DMS53 treated with DMSO at 0.1 percent for 48 hours (cell line): Measurements from ENCODE around the gene PUS7L.
A peak's percentile ranks its signal among the peaks of the same experiment; 100 is the strongest.

ENCODE experiments used
- DNase-seq: peaks from one replicate; lab custom pipeline; 2025; ENCODE audit not compliant: unreplicated experiment; lab: John Stamatoyannopoulos, UW

Gene PUS7L, protein sequence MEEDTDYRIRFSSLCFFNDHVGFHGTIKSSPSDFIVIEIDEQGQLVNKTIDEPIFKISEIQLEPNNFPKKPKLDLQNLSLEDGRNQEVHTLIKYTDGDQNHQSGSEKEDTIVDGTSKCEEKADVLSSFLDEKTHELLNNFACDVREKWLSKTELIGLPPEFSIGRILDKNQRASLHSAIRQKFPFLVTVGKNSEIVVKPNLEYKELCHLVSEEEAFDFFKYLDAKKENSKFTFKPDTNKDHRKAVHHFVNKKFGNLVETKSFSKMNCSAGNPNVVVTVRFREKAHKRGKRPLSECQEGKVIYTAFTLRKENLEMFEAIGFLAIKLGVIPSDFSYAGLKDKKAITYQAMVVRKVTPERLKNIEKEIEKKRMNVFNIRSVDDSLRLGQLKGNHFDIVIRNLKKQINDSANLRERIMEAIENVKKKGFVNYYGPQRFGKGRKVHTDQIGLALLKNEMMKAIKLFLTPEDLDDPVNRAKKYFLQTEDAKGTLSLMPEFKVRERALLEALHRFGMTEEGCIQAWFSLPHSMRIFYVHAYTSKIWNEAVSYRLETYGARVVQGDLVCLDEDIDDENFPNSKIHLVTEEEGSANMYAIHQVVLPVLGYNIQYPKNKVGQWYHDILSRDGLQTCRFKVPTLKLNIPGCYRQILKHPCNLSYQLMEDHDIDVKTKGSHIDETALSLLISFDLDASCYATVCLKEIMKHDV

DNA sequence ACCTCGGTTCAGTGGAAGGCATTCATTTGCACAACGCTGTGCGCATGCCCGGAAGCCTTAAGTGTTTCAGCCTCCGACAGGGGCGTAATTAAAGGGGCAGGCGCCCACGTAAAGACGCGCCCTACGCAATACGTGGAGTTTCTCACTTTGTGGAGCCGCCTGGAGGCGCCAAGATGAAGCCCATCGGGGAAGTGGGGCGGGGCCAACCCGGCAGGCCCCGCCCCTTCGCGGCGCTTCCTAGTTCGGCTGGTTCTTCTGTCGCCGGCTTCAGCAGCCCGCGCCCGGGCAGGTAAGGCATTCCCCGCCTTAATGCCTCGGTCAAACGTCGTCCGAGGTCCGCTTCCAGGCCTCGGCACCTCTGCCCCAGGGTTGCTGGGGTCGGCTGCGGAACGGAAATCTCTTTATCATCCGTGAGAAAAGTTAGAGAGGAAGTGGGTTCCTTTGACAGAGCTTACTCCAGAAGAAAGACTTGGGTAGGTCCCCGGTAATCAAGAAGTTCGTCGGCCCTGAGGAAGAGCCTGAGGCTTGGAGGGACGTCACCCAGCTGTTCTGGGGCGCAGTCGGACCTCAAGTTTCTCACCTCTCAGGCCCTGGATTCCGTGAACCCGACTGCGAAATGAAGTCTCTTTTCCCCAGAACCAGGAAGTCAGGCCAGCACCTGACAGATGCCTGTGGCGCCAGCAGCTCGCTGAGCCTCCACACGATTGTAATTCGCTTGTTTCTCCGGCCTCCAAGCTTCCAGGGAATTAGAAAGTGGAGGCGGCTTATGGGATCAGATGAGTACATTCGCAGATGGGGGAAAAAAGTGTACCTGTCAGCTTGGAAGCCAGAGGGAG, at the start of gene PUS7L, which contains the start of gene IRAK4:
TSS of gene PUS7L (minus strand) at position 63 of the 836 bp plus-strand sequence. CDS start 3,545 bp downstream, outside the sequence.
TSS of gene IRAK4 (plus strand) at position 224 of the 836 bp plus-strand sequence. CDS start 9,161 bp downstream, outside the sequence.
- peak; percentile 100 for DNase-seq

DNA sequence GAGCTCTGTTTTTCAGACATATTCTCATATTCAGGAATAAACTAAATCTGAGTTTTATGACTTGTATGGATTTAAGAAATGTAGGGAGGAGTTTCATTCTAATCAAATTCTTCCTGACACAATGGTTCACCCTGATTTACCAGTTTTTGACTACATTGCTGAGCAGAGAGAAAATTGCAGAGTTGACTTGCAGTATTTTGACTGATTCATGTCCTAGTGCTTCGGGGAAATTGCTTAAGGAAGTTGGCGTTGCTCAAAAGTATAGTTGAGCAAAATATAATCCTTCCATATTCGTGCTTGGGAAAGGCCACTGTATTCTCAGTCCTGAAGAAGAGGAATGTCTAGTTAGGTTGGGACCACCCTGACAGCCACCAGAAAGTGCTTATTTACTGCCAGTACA, 48.8 kb upstream of the PUS7L start:
- no peak for DNase-seq

DNA sequence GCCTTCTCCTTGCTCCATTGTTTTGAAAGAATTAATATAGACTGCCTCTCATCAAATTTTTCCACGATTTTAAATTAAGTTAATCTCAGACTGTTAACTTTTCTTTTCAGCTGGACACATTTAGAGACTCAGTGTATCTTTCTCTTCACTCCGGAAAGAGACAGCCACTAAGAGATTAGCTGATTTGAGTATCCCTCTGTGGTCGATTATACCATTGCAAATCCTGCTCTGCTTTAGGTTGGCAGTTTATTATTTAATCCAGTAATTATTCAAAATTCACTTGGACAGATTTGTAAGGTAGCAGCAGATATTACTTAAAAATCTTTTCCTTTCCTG, 48.1 kb upstream of the PUS7L start:
- no peak for DNase-seq

DNA sequence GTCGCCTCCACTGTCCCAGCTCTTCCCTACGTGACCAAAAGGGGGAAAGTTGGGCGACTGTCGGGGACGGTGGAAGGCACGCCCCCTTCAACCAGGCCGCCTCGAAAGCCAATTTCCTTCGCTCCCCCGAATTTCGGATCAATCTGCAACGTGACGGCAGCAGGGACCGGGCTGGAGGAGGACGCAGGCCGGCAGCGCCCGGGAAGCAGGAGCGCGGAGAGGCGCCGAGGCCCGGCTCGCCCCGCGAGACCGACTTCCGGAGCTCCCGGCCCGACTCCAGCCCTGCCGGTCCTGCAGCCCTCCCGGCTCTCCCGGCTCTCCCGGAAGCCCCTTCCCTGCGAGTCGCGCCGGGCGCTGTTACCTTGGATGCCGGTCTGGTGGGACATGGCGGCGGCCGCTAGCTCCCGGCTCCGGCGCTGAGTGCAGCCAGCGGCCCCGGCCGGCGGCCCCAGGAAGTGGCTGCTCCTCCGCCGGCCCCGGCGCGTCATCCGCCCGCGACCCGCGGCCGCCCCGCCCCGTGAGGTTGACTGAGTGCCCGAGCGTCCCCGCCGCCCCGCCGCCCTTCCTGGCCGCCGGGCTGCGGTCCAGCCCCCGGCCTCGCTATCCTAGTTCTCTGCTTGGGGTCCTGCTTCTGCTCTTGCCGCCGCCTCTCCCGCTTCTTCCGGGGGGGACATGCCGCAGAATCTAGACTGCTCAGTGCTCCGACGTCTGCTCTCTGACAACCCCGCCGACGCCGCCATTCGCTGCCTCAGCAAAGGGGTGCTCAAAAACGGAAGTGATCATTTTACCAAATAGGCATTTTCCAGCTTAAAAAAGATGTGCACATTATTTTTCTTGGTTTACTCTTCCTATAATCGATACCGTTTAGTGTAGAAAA, 47.5 kb upstream of the PUS7L start, which contains the start of gene TWF1:
TSS of gene TWF1 (minus strand) at position 458 of the 877 bp plus-strand sequence. CDS start at position 386, 72 bp downstream.
- DNase-seq = peak; percentile 96

DNA sequence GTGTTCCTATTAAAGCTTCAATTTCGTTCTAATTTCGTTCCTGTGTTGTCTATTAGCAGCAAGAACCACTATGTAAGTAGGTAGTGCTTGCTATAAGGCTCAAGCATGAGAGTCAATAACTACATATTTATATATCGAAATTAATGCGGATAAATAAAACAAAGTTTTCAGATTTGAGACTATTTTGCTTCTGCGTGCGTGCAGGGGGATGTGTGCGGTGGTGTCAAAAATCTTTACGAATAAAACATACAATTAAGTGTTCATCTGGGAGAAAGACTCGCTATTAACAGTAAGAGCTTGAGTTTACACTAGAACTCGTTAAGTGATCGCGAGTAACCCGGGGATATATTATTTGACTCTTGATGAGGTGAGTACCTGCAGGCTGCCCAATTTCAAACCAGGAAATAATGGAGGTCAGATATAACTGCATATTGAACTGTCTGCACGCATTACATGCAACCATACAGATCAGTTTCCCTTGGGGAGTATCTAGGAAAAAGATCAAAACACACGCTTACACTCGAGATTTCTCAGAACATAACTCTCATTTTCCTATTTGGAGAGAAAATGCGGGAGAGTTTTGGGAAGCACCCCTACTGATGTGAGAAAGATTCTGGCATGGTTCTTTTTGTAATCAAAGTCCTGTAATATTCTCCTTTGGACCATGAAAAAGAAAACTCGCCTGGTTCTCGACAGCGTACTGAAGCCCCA, 46.7 kb upstream of the PUS7L start:
- DNase-seq = peak; percentile 66

DNA sequence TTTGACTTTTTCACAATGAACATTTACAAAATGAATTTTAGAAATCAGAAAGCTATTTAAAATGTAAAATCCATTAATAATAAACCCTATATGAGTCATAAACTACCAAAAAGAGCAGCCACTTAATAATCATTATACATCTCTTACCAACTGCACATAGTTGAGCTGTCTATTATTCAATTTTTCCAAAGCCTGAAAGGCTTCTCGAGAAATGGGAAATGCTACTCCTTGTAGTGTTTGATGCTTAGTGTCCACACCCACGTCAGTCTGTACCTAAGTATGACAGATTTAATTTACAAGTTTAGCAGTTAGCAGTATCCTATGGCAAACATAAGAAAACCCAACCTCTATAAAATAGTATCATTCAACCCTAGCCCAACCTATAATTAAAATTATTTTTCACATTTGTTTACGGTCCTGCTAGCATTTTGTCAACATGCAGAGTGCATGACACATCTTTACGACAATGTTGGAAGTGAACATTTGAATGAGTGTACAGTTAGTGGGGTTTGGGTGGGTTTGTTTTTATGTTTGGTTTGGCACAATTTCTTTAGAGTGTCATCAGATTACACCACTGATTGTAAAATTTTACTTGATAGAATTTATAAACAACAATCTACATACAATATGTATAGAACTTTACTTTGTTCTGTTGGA, 39.1 kb upstream of the PUS7L start:
- no peak for DNase-seq

DNA sequence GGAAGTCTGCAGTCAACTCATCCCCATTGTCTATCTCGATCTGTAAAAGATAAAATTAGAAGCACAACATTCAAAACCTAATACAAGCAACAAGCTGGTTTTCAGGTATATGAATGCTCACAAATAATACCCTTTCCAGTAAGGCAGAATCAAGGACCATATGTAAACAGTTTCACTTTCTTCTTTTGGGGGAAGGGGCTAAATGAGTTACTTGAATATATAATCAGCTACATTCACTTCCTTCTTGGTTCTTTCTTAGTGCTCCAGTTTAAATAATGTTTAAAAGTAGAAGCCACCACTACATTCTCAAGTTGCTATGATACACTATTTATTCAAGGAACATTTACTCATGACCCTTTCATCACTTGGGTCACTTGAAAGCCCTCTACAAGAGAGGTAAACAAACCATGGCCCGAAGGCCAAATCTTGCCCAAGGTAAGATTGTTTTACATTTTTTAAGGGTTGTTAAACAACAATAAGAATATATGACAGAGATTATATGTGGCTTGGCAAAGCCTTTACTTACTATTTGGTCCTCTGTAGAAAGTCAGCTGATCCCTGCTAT, 37.2 kb upstream of the PUS7L start:
- DNase-seq = peak; percentile 68

DNA sequence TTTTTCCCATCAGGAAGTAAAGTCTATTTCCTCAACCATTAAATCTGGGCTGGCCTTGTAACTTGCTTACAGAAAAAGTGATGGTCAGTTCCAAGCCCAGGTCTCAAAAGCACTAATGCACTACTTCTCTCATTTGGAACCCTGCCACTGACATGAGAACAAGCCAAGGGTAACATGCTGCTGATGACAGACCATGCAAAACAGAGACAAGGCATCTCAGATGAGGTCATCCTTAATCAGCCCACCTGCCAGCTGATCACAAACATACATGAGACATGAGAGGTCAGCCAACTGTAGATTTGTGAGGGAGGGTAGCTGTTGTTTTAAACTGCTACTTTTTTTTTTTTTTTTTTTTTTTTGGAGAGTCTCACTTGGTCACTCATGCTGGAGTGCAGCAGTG, 31.4 kb upstream of the PUS7L start:
- DNase-seq = peak; percentile 29

DNA sequence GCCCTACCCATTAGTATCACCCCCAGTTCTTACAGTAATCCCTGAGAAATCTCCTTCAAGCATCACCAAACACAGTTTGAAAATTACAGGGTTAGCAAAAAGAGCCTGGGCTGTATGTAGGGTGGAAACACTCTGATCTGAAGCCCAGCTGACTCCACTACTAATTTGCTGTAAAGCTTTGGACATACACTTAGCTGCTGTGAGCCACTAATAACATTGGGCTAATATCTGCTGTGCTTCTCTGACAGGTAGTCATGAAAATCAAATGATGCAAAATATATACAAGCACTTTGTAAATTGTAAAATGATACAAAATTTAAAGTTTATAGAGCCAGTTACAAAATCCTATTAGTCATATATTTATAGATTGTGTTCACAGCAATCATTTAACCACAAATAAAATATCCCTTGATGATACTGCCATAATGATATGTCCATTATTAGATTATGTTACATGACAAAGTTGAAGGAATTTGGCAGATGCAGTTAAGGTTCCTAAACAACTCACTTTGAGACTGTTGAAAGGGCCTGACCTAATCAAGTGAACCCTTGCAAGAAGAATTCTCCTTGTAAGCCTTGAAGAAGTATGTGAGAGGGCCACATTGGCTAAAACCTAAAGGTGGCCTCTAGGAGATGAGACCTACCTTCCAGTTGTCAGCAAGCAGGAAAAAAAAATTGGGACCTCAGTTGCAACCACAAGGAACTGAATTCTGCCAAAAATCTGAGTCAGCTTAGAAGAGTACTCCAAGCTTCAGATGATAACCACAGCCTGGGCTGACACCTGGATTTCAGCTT, 28.5 kb upstream of the PUS7L start:
- no peak for DNase-seq

DNA sequence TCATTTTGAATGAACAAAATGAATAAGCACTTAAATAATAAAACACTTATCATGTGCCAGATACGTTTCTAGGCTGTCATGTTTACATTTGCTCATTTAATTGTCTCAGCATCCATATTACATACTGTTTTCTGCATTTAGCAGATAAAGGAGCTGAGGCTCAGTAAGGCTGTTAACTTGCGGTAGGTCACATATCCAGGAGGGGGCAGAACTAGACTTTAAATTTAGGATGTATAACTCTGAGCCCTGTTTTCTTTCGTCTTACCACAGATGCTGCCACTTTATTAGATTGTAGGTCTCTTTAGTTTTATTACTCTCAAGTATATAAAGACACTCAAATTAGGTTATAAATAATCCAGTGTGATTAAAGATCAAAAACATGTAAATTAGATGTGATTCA, 17.9 kb upstream of the PUS7L start:
- peak; percentile 40 for DNase-seq

DNA sequence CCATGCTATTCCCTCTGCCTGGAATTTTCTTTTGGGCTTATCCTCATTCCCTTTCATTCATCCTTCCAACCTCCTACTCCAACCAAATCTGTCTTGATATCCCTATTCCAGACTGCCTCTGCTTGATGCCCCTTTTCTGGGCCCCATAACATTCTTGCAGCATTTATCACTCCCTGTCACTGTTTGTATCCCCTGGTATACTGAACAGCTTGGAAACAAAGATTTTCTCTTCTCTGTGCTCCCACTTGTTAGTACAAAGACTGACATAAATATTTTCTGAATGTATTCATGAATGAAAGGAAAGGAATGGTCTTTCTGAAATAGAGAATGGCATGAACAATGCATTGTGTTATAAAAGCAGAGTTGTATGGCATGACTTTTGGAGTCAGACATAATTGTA, 7.7 kb upstream of the PUS7L start:
- DNase-seq = no peak

DNA sequence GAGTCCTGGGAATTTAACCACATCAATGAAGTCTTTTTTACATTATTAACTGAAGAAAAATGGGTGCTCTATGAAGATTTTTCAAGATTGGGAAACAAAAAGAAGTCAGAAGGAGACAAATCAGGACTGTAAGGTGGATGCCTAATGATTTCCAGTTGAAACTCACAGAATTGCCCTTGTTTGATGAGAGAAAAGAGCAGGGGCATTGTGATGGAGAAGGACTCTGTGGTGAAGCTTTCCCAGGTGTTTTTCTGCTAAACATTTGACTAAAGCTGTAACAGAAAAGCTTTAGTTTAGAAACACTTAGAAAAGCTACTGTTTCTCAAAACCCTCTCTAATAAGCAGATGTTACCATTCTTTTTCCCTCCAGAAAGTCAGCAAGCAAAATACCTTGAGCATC, 5.9 kb upstream of the PUS7L start:
- no peak for DNase-seq

DNA sequence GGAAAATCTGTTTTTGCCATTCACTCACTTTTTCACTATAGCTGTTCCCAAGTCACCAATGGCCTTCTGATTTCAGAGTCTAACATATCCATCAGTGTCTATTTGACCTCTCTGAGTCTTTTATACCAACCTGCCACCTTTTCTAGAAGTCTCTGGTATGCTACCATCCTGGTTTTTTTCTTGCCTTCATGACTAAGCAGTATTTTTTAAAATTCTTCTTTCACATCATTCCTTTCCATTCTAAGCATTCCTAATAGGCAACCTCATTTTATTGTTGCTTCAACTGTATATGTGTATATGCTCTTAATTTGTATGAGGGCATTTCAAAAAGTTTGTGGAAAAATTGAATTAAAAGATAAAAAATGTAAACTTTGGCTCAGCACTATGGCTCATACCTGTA, 5.2 kb upstream of the PUS7L start:
- DNase-seq = no peak

DNA sequence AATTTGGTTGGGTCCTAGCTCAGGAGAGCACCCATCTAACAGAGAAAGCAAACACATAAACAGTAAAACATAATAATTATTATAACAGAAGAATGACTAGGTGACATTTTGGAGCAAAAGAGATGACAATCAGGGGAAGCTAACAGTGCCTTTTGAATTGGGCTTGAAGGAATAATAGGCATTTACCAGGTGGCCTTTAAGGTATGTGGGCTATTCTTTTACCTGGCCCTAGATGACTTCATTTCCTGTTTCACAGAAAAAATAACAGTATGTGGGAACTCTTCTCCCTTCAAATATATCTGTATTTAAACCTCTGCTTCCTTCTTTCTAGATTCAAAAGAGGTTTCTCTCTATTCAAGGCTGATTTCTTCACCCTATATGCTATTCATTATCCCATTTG, 4.0 kb upstream of the PUS7L start:
- DNase-seq = no peak

DNA sequence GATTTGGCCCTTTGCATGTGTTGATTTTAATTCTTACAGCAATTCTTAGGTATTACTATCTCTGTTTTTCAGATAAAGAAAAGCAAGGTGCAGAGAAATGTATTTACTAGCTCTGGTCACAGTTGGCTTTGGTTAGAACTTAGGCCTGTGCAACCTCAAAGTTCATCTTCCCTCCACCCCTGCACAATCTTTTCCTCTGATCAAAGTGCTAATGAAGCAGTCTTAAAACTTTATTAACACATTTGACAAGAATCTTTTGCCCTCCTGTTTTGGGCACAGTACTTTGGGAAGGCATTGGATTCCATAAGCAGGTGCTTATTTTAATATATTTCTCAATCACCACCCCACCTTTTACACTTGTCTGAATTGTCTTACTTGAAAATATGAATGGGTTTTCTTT, 2.9 kb upstream of the PUS7L start:
- no peak for DNase-seq

DNA sequence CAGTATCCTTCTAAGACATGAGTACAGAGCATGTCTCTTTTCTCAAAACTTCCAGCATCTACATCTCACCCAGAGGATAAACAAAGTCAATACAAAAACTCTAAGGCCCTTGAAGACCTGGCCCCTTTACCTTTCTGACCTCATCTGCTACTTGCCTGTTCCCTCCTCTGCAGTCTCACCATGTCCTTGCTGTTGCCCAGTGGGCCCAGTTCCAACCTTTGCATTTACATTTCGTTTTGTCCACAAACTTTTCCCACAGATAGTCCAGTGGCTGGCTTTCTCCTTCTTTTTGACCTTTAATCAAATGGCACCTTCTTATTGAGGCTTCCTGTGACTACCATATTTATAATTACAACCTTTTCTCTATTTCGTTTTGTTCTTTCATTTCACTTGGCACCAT, 1.8 kb upstream of the PUS7L start:
- no peak for DNase-seq

DNA sequence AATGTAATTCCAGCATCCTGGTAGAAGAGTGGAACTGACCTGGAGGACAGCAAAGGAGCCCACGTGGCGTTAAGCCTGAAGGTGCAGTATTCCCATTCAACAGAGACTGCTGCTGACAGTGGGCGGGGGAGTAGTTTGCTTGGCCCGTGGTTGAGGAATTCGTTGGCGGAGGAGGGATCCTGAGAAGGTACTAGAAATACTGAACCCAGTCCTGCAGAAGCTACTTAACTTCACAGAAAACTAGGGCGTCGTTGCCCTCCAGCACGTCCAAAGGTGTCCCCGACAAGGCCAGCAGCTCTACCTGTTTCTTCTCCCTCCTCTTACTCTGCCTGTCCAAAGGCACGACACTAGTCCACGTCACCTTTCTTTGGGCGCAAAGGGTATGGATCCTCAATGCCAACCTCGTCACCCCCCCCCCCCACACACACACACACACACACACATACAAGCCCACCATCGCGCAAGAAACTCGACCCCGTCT, 303 bp downstream of the PUS7L start:
- DNase-seq = peak; percentile 95

DNA sequence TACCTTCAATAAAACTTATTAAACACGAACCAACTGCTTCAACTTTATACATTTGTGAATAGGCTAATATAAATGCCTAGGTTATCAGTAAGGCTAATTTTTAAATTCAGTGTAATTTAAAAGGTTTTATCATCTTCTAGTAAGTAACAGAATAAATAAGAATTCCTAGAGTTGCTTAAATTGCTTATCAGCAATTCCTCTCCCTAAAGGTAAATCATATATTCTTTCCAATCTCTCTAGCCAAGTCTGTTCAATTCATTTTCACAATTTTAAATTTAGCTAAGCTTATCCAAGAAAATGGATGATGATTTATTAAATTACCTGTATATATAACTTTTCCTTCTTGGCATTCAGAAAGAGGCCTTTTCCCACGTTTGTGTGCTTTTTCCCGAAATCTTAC, 4.6 kb downstream of the PUS7L start:
- no peak for DNase-seq
